NCI-H128 (cell line): ENCODE results near the gene WDR37.
"Not testable (repeated sequence)": the region's sequence is repeated elsewhere in the genome, so short reads cannot be mapped to it uniquely, and the experiment has no call there.

Source experiments
- DNase-seq: peaks from one replicate; lab custom pipeline; 2025; ENCODE audit not compliant: unreplicated experiment; lab: John Stamatoyannopoulos, UW

WDR37 gene

DNA sequence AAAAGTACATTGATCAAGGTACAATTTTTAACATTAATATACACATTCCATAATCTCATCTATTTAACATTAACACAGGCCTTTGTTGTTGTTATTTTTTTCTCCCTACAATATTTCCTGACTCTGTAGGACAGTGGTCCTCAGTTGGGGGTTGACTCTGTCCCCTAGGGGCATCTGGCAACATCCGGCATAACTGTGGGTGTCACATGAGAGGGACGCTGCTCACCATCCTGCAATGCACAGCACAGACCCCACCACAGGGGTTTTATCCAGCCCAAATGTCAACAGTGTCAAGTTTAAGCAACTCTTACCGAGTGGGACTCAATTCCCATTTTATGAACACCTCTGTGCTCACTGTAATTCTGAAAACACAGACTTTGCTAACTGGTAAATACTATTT is 16.1 kb upstream of the WDR37 start:
- no peak for DNase-seq

GRCh38 chr10:1041514-1041913 is 14.7 kb upstream of the WDR37 start:
- DNase-seq = no peak

GRCh38 chr10:1043532-1043995 is 12.6 kb upstream of the WDR37 start:
- DNase-seq = no peak

- no peak for DNase-seq
Measured at GRCh38 chr10:1044146-1044545, 12.0 kb upstream of the WDR37 start.

- DNase-seq = no peak
Measured at GRCh38 chr10:1044964-1045363, 11.2 kb upstream of the WDR37 start.

GRCh38 chr10:1045415-1045814 is 10.8 kb upstream of the WDR37 start:
- DNase-seq = no peak

- no peak for DNase-seq
Measured at GRCh38 chr10:1047937-1048336, 8.2 kb upstream of the WDR37 start.

DNA sequence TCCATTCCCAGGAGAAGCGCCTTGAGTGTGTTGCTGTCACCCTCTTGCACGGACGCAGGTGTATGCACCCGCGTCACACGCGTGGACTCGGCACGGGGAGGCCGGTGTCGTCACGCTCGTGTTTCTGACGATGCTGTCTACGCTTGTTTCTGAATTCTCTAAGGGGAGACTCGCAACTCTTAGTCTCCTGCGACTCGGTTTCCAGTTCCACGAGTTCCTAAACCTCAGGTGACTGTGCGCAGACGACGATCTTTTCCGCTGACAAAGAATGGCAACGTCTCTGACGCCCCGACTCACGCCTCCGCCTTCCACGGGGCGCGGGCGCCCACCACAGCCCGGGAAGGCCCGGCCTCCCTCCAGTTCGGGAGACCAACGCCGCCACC is 7.8 kb upstream of the WDR37 start:
- DNase-seq = no peak

DNA sequence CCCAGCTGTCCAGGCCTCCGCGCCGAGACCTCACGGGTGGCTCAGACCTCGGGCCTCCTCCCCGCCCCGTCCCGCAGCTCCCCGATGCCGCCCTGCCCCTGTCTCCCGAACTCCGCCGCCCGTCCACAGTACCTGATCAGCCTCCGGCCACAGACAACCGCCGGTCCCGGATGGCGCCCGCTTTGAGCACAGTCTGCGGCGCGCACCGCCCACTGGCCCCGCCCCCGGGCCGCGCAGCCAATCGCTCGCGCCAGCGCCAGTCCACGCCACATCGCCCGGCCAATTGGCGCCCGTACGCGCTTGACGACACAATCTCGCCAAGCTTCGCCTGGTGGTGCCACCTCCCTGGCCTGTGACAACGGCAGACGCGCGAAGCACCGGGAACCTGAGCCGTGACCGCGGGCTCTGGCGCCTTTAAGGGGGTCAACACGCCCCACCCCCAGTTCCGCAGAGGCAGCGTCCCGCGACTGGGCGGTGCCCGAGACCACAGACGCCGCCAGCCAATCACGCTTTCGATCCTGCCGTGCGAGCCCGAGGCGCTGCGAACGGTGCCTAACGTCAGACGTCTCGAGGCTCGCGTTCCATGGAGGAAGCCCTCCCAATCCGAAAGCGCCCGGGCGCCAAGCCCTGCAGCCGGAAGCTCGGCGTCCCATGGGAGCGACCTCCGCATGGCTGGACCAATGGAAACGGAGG is 7.3 kb upstream of the WDR37 start, which contains the start of gene IDI1:
TSS of gene IDI1 (minus strand) at position 388 of the 693 bp plus-strand sequence. CDS start at position 272, 116 bp downstream.
- DNase-seq = peak; percentile 92

DNA sequence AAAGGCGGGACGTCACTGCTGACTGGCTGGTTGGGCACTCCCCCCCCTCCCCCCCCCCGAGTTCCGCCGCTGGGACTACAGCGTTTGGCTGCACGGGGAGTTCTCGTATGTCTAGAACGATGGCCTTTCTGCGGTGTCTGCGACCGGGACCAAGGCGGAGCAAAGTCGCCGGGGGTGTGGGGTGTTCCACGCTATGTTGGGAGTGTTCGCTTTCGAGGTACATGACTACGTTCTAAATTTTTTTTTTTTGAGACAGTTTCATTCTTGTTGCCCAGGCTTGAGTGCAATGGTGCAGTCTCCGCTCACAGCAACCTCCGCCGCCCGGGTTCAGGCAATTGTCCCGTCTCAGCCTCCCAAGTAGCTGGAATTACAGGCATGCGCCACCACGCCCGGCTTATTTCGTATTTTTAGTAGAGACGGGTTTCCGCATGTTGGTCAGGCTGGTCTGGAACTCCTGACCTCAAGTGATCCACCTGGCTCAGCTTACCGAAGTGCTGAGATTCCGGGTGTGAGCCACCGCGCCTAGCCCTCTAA is 6.7 kb upstream of the WDR37 start:
- DNase-seq = no peak

DNA sequence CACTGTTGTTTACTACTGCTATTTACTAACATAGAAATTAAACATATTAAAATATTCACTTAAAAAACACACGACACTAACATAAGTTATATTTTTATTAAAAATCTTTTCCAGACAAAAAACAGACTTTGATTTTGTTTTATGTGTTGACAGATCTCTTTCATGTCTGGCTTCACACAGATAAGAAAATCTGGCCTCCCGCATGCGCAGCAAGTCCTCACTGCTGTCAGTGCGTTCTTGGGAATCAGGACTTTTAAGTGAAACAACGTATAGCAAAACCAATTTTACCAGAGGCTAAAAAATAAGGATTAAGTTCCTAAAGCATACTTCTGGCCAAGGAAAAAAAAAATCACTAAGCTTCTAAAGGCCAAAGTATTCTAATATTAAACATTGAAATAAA is 6.0 kb upstream of the WDR37 start:
- no peak for DNase-seq

DNA sequence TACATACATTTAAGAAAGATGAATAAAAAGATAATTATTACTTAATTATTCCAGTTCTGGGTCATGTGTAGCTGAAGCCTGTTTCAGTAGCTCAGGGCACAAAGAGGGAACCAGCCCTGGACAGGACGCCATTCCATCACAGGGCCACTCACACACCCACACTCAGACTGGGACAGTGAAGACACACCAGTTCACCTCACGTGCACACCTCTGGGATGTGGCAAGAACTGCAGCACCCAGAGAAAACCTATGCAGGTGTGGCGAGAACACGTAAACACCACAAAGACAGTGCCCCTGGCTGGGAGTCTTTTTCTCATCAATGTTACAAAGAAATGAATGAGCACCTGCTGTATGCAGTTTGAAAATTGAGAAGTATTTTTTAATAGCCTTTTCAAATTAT is 5.6 kb upstream of the WDR37 start:
- DNase-seq = no peak

- DNase-seq = no peak
Measured at GRCh38 chr10:1054684-1055083, 1.5 kb upstream of the WDR37 start.

DNA sequence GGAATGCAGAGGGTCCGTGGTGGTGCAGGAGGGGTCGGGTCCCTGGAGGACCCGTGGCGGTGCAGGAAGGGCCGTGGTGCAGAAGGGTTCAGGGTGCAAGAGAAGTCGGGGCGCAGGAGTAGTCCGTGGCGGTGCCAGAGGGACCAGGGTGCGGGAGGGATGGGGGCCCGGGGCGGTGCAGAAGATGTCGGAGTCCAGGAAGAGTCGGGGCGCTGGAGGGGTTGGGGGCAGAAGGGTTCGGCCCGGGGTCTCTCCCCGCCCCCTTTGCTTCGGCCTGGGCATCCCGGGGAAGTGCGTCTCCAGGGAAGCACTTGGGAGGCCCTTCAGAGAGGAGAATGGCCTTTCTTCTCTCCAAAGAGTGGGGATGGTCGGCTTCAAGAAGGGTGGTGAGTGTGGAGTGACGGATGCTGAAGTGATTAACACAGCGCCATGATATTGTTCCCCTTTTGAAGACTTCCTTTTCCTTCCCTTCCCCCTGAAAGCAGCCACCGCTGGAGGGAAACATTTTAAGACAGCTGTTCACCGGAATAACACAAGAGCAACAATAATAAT is 997 bp downstream of the WDR37 start:
- DNase-seq = no peak

DNA sequence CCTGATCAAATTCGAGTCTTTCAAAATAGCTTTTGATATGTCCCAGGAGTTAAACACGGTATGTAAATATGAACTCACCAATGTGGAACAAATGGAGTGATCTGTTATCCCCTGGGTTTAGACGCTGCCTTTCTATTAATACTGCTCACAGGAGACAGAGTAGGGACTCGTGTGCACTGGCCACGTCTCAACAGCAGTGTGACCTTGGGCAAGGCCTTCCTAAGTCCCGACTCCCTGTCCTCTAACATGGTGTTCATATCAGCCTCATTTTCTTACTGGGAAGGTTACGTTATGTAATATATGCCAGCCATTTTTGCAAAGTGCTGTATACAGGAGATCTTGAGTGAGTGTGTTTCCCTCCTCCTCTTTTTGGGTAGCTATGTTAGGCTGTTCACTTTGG is 1.8 kb downstream of the WDR37 start:
- DNase-seq = no peak

GRCh38 chr10:1059902-1060301 is 3.7 kb downstream of the WDR37 start:
- DNase-seq = no peak

- no peak for DNase-seq
Measured at GRCh38 chr10:1061930-1062774, 6.0 kb downstream of the WDR37 start.

- no peak for DNase-seq
Measured at GRCh38 chr10:1063232-1063865, 7.2 kb downstream of the WDR37 start.

- no peak for DNase-seq
Measured at GRCh38 chr10:1064964-1065247, 8.7 kb downstream of the WDR37 start.

- not testable (repeated sequence) for DNase-seq
Measured at GRCh38 chr10:1066734-1067133, 10.5 kb downstream of the WDR37 start.
